Loucy (cell line): ENCODE measurements around the gene KRT80.
A peak's percentile ranks its signal among the peaks of the same experiment; 100 is the strongest.

Source experiments
- EZH2phosphoT487 ChIP-seq: fragments of 200-600 bp; IDR thresholded peaks from 2 replicates; pipeline ENCODE4 v1.6.1; 2018; ENCODE audit warnings: antibody characterized with exemption, mild to moderate bottlenecking, moderate library complexity, borderline replicate concordance
- TF ChIP-seq, protein P1 (sequence below): fragments of 200-600 bp; sonication (generic); conservative IDR thresholded peaks from 2 replicates; pipeline ENCODE4 v1.5.1; 2014; ENCODE audit warnings: mild to moderate bottlenecking, antibody characterized with exemption, low read length

DNA sequence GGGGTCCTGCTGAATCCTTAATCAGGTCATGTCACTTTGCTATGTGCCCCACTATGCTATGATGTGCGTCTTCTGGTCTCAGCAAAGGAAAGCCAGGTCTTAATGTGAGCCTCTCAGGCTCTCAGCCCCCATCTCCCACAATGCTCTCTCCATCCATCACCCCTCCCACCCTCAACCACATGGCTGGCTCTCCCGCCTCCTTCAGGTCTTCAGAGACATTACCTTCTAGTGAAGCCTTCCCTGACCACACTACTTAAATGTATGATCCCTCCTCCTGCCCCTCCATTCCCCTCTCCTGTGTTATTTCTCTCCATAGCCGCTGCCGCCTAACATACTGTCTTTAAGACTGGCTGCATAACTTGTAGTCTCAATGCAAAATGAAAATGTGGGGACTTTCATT, 50.5 kb downstream of the KRT80 start:
- TF ChIP-seq, protein P1, sequence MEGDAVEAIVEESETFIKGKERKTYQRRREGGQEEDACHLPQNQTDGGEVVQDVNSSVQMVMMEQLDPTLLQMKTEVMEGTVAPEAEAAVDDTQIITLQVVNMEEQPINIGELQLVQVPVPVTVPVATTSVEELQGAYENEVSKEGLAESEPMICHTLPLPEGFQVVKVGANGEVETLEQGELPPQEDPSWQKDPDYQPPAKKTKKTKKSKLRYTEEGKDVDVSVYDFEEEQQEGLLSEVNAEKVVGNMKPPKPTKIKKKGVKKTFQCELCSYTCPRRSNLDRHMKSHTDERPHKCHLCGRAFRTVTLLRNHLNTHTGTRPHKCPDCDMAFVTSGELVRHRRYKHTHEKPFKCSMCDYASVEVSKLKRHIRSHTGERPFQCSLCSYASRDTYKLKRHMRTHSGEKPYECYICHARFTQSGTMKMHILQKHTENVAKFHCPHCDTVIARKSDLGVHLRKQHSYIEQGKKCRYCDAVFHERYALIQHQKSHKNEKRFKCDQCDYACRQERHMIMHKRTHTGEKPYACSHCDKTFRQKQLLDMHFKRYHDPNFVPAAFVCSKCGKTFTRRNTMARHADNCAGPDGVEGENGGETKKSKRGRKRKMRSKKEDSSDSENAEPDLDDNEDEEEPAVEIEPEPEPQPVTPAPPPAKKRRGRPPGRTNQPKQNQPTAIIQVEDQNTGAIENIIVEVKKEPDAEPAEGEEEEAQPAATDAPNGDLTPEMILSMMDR, result peak; percentile 31; the same call in 1 of the 2 replicates
- no peak for TF ChIP-seq EZH2phosphoT487
